ENCODE measurements around the gene ANKLE2. TPM values are rescaled to one million over a fixed set of nuclear protein-coding genes. Genes with fewer than 3 reads are reported as not detected.

The ANKLE2 gene
- total and polyA plus RNA-seq, 4 experiments from 2014 or later, result 21.0 to 101 (median 70.0) TPM

GRCh38 chr12:132728502-132728901, 33.1 kb downstream of the ANKLE2 start:
- Mint-ChIP-seq H3K27me3 (no peaks in the 10 kb centered on the region), H3K4me3 (no peak overlapping the region), H3K4me1 (peaks cover 0 to 6% (median 3%) of the 10 kb centered on the region in 4 donors), H3K27ac (peak overlapping the region in 4 of 7 donors; percentile 12 to 66 (median 48)), H3K9me3 (no peaks in the 10 kb centered on the region), H3K36me3 (peaks cover 68 to 70% of the 10 kb centered on the region in 2 donors)
- no peak overlapping the region for H3K4me3 ChIP-seq (ENCODE audit: low read length in 2 of 2)
- no peak for DNase-seq
- CTCF ChIA-PET (ENCODE audit: partially characterized antibody), result no interaction called here
- POLR2A ChIA-PET (ENCODE audit: partially characterized antibody), result no interaction called here
- H3K27me3 ChIP-seq (ENCODE audit: insufficient read depth, low read length), result no peaks in the 10 kb centered on the region
- intact Hi-C loops (cut with micrococcal nuclease), result no loop called here
- no peaks in the 10 kb centered on the region for H3K4me1 ChIP-seq (ENCODE audit: insufficient read depth, low read length)
- no peaks in the 10 kb centered on the region for H3K9me3 ChIP-seq (ENCODE audit: control insufficient read depth in 1 of 2, low read length in 2 of 2)
- H3K36me3 ChIP-seq (ENCODE audit: insufficient read depth, low read length), result peaks cover 55% of the 10 kb centered on the region
- H3K27ac ChIP-seq (ENCODE audit: low read depth, low read length), result no peak overlapping the region

- no peaks in the 10 kb centered on the region for H3K27me3 Mint-ChIP-seq
- no peaks in the 10 kb centered on the region for H3K27me3 ChIP-seq (ENCODE audit: insufficient read depth, low read length)
- POLR2A ChIA-PET (ENCODE audit: partially characterized antibody), result no interaction called here
- intact Hi-C loops (cut with micrococcal nuclease), result no loop called here
- H3K27ac ChIP-seq (ENCODE audit: low read depth, low read length), result no peak overlapping the region
- no peak for DNase-seq
- peaks cover 0 to 6% (median 3%) of the 10 kb centered on the region in 4 donors for H3K4me1 Mint-ChIP-seq
- CTCF ChIA-PET (ENCODE audit: partially characterized antibody), result no interaction called here
- no peaks in the 10 kb centered on the region for H3K4me1 ChIP-seq (ENCODE audit: insufficient read depth, low read length)
- no peak overlapping the region for H3K27ac Mint-ChIP-seq
- peaks cover 48% of the 10 kb centered on the region for H3K36me3 ChIP-seq (ENCODE audit: insufficient read depth, low read length)
- H3K9me3 ChIP-seq (ENCODE audit: control insufficient read depth in 1 of 2, low read length in 2 of 2), result no peaks in the 10 kb centered on the region
- no peak overlapping the region for H3K4me3 Mint-ChIP-seq
- peaks cover 55 to 65% of the 10 kb centered on the region in 2 donors for H3K36me3 Mint-ChIP-seq
- H3K9me3 Mint-ChIP-seq, result no peaks in the 10 kb centered on the region
- no peak overlapping the region for H3K4me3 ChIP-seq (ENCODE audit: low read length in 2 of 2)
Measured at GRCh38 chr12:132727091-132727794, 34.4 kb downstream of the ANKLE2 start.

GRCh38 chr12:132726386-132726785, 35.2 kb downstream of the ANKLE2 start:
- Histone ChIP-seq H3K9me3 (ENCODE audit: control insufficient read depth in 1 of 2, low read length in 2 of 2) (no peaks in the 10 kb centered on the region), H3K27ac (ENCODE audit: low read depth, low read length) (no peak overlapping the region), H3K27me3 (ENCODE audit: insufficient read depth, low read length) (no peaks in the 10 kb centered on the region), H3K36me3 (ENCODE audit: insufficient read depth, low read length) (peaks cover 40% of the 10 kb centered on the region), H3K4me1 (ENCODE audit: insufficient read depth, low read length) (no peaks in the 10 kb centered on the region), H3K4me3 (ENCODE audit: low read length in 2 of 2) (no peak overlapping the region)
- DNase-seq, result no peak
- peaks cover 0 to 6% (median 2%) of the 10 kb centered on the region in 4 donors for H3K4me1 Mint-ChIP-seq
- no peak overlapping the region for H3K4me3 Mint-ChIP-seq
- ChIA-PET CTCF (ENCODE audit: partially characterized antibody) (no interaction called here), POLR2A (ENCODE audit: partially characterized antibody) (no interaction called here)
- H3K27ac Mint-ChIP-seq, result peak overlapping the region in 2 of 7 donors; percentile 61 to 79
- peaks cover 47 to 66% of the 10 kb centered on the region in 2 donors for H3K36me3 Mint-ChIP-seq
- no peaks in the 10 kb centered on the region for H3K9me3 Mint-ChIP-seq
- intact Hi-C loops (cut with micrococcal nuclease), result no loop called here
- H3K27me3 Mint-ChIP-seq, result no peaks in the 10 kb centered on the region

- peaks cover 50% of the 10 kb centered on the region for H3K36me3 ChIP-seq (ENCODE audit: insufficient read depth, low read length)
Measured at GRCh38 chr12:132724506-132725241, 37.0 kb downstream of the ANKLE2 start.

GRCh38 chr12:132723764-132724140, 37.9 kb downstream of the ANKLE2 start:
- H3K9me3 Mint-ChIP-seq, result peaks cover 0 to 6% (median 0%) of the 10 kb centered on the region in 8 donors
- no peak overlapping the region for H3K27ac ChIP-seq (ENCODE audit: low read depth, low read length)
- POLR2A ChIA-PET (ENCODE audit: partially characterized antibody), result no interaction called here
- DNase-seq, result no peak
- H3K9me3 ChIP-seq (ENCODE audit: control insufficient read depth in 1 of 2, low read length in 2 of 2), result no peaks in the 10 kb centered on the region
- H3K36me3 Mint-ChIP-seq, result peaks cover 38 to 74% of the 10 kb centered on the region in 2 donors
- no peak overlapping the region for H3K4me3 Mint-ChIP-seq
- H3K27me3 Mint-ChIP-seq, result no peaks in the 10 kb centered on the region
- H3K36me3 ChIP-seq (ENCODE audit: insufficient read depth, low read length), result peaks cover 59% of the 10 kb centered on the region
- CTCF ChIA-PET (ENCODE audit: partially characterized antibody), result no interaction called here
- H3K27me3 ChIP-seq (ENCODE audit: insufficient read depth, low read length), result no peaks in the 10 kb centered on the region
- H3K4me1 Mint-ChIP-seq, result peaks cover 0 to under 1% (median 0%) of the 10 kb centered on the region in 4 donors
- no peaks in the 10 kb centered on the region for H3K4me1 ChIP-seq (ENCODE audit: insufficient read depth, low read length)
- H3K4me3 ChIP-seq (ENCODE audit: low read length in 2 of 2), result no peak overlapping the region
- no peak overlapping the region for H3K27ac Mint-ChIP-seq
- intact Hi-C loops (cut with micrococcal nuclease), result no loop called here

More at GRCh38 chr12:132724506-132725241, 37.0 kb downstream of the ANKLE2 start:
- Mint-ChIP-seq H3K4me3 (no peak overlapping the region), H3K9me3 (no peaks in the 10 kb centered on the region), H3K36me3 (peaks cover 33 to 70% of the 10 kb centered on the region in 2 donors), H3K27ac (peak overlapping the region in 1 of 7 donors; percentile 27), H3K4me1 (peaks cover 0 to 2% (median under 1%) of the 10 kb centered on the region in 4 donors), H3K27me3 (no peaks in the 10 kb centered on the region)
- POLR2A ChIA-PET (ENCODE audit: partially characterized antibody), result no interaction called here
- no peak overlapping the region for H3K4me3 ChIP-seq (ENCODE audit: low read length in 2 of 2)
- H3K4me1 ChIP-seq (ENCODE audit: insufficient read depth, low read length), result no peaks in the 10 kb centered on the region
- H3K9me3 ChIP-seq (ENCODE audit: control insufficient read depth in 1 of 2, low read length in 2 of 2), result no peaks in the 10 kb centered on the region
- H3K27me3 ChIP-seq (ENCODE audit: insufficient read depth, low read length), result no peaks in the 10 kb centered on the region
- no peak overlapping the region for H3K27ac ChIP-seq (ENCODE audit: low read depth, low read length)
- DNase-seq, result no peak
- CTCF ChIA-PET (ENCODE audit: partially characterized antibody), result no interaction called here
- intact Hi-C loops (cut with micrococcal nuclease), result no loop called here

GRCh38 chr12:132723015-132723763, 38.4 kb downstream of the ANKLE2 start:
- Mint-ChIP-seq H3K4me3 (no peak overlapping the region), H3K36me3 (peaks cover 38 to 69% of the 10 kb centered on the region in 2 donors), H3K27me3 (no peaks in the 10 kb centered on the region), H3K4me1 (no peaks in the 10 kb centered on the region), H3K9me3 (peaks cover 0 to 6% (median 0%) of the 10 kb centered on the region in 8 donors), H3K27ac (peak overlapping the region in 1 of 7 donors; percentile 29)
- Histone ChIP-seq H3K27ac (ENCODE audit: low read depth, low read length) (no peak overlapping the region), H3K27me3 (ENCODE audit: insufficient read depth, low read length) (no peaks in the 10 kb centered on the region), H3K4me1 (ENCODE audit: insufficient read depth, low read length) (no peaks in the 10 kb centered on the region), H3K36me3 (ENCODE audit: insufficient read depth, low read length) (peaks cover 56% of the 10 kb centered on the region), H3K9me3 (ENCODE audit: control insufficient read depth in 1 of 2, low read length in 2 of 2) (no peaks in the 10 kb centered on the region), H3K4me3 (ENCODE audit: low read length in 2 of 2) (no peak overlapping the region)
- ChIA-PET POLR2A (ENCODE audit: partially characterized antibody) (no interaction called here), CTCF (ENCODE audit: partially characterized antibody) (no interaction called here)
- no peak for DNase-seq
- intact Hi-C loops (cut with micrococcal nuclease), result no loop called here
